Measurements from ENCODE around the gene UBXN11. TPM values are rescaled to one million over a fixed set of nuclear protein-coding genes. Genes with fewer than 3 reads are reported as not detected.
"Not testable (repeated sequence)": the region's sequence is repeated elsewhere in the genome, so short reads cannot be mapped to it uniquely, and the experiment has no call there.

UBXN11 gene
- total RNA-seq, 1 experiment from 2014 or later, result 4.0 TPM

- no peak for DNase-seq (ENCODE audit: low read depth)
Observed at GRCh38 chr1:26337625-26338024, 31.2 kb upstream of the UBXN11 start.

- no peak for DNase-seq (ENCODE audit: low read depth)
Observed at GRCh38 chr1:26337206-26337535, 30.7 kb upstream of the UBXN11 start.

GRCh38 chr1:26336477-26337205 is 30.2 kb upstream of the UBXN11 start:
- no peak for DNase-seq (ENCODE audit: low read depth)

GRCh38 chr1:26335774-26336476 is 29.5 kb upstream of the UBXN11 start:
- no peak for DNase-seq (ENCODE audit: low read depth)

- not testable (repeated sequence) for DNase-seq (ENCODE audit: low read depth)
Observed at GRCh38 chr1:26333312-26333711, 26.9 kb upstream of the UBXN11 start.

- DNase-seq (ENCODE audit: low read depth), result no peak
Observed at GRCh38 chr1:26330276-26330675, 23.8 kb upstream of the UBXN11 start.

- DNase-seq (ENCODE audit: low read depth), result not testable (repeated sequence)
Observed at GRCh38 chr1:26329380-26329779, 22.9 kb upstream of the UBXN11 start.

GRCh38 chr1:26328597-26328996 is 22.2 kb upstream of the UBXN11 start:
- DNase-seq (ENCODE audit: low read depth), result no peak

GRCh38 chr1:26327956-26328362 is 21.5 kb upstream of the UBXN11 start:
- no peak for DNase-seq (ENCODE audit: low read depth)

GRCh38 chr1:26324550-26324949 is 18.1 kb upstream of the UBXN11 start:
- no peak for DNase-seq (ENCODE audit: low read depth)

GRCh38 chr1:26323382-26323781 is 16.9 kb upstream of the UBXN11 start:
- DNase-seq (ENCODE audit: low read depth), result no peak

GRCh38 chr1:26322042-26322331 is 15.6 kb upstream of the UBXN11 start:
- no peak for DNase-seq (ENCODE audit: low read depth)

- DNase-seq (ENCODE audit: low read depth), result peak; percentile 76
Observed at GRCh38 chr1:26321315-26322041, 15.0 kb upstream of the UBXN11 start.

- no peak for DNase-seq (ENCODE audit: low read depth)
Observed at GRCh38 chr1:26320896-26321295, 14.5 kb upstream of the UBXN11 start.

- DNase-seq (ENCODE audit: low read depth), result no peak
Observed at GRCh38 chr1:26318338-26319064, 12.1 kb upstream of the UBXN11 start.

- no peak for DNase-seq (ENCODE audit: low read depth)
Observed at GRCh38 chr1:26317612-26318337, 11.3 kb upstream of the UBXN11 start, which contains the start of gene CD52. Gene CD52 (plus strand): TSS chr1:26317958. CDS start chr1:26318018, 60 bp downstream.

- no peak for DNase-seq (ENCODE audit: low read depth)
Observed at GRCh38 chr1:26317146-26317545, 10.7 kb upstream of the UBXN11 start.

GRCh38 chr1:26315874-26316850 is 9.7 kb upstream of the UBXN11 start:
- DNase-seq (ENCODE audit: low read depth), result no peak

GRCh38 chr1:26314501-26314900 is 8.1 kb upstream of the UBXN11 start:
- DNase-seq (ENCODE audit: low read depth), result no peak
